T-helper 2 cell treated with Interferon-gamma antibody and Interleukin-4, amounts not matched to agents 100 ng/mL and 5 ng/mL, for 36 hours (primary cell): ENCODE data around the gene CLMP. TPM values are rescaled to one million over a fixed set of nuclear protein-coding genes. Genes with fewer than 3 reads are reported as not detected.

Experiments used
- intact Hi-C: fragments of 100-400 bp; cut with micrococcal nuclease; formaldehyde crosslinking; loops from one replicate; pipeline ENCODE4 v1.15.1; 2023
- total RNA-seq: library from RNA; stranded (reverse); gene quantifications from 2 replicates; pipeline ENCODE4 v1.2.3, GENCODE V29; 2022

The CLMP gene
- total RNA-seq, 1 donor from 2014 or later: 0.09 TPM

GRCh38 chr11:123191939-123192338 lies 3.1 kb downstream of the CLMP start:
- intact Hi-C loops: no loop called here

DNA sequence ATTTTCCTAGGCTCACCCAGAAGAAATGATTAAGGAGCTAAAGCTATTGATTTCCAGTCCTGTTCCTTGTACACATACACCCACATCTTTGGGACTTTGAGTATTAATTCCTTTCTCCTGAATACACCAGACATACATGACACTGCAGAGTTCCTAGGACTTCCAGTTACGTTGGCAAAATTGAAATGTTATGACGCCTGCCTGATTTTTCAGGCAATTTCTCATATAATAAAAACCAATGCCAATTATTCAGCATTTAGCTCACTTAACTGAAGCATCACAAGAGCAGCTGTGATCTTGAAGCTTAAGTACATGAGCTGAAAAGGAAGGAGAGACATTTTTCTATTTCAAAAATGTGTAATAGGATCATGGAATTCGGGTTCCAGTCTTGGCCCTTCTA lies 4.5 kb downstream of the CLMP start:
- intact Hi-C loops: no loop called here

DNA sequence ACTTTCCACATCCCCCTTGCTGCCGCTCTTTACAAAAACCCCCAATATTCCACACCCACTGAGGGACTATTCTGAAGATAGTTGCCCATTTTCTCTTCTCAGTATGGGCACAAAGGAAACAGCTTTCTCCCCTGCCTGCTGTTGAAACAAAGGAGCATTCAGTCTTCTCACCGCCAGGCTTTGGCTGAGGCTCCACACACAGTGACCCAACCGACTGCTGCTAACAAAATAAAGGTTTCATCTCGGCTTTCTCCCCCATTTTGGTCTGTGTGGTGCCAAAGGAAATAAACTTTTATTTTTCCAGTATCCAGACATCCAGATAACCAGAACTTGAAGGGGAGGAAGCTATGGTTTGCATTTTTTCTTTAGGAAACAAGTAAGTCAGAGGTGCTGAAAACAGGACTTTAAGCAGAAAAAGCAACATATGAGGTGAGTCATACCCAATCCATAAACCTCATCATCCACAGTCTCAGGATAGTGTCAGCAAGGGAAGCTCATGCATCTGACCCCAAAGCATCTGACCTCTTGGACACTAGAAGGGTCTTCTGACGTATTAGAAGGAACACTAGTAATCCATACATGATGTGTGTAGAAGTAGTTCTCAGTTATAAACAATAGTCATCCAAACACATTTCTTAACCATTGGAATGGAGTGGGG lies 6.4 kb downstream of the CLMP start:
- intact Hi-C loops: no loop called here

GRCh38 chr11:123187665-123188507 lies 7.2 kb downstream of the CLMP start:
- intact Hi-C loops: no loop called here

- intact Hi-C loops: no loop called here
These were observed 7.8 kb downstream of the CLMP start for GRCh38 chr11:123187248-123187647.

GRCh38 chr11:123186286-123186685 lies 8.8 kb downstream of the CLMP start:
- intact Hi-C loops: no loop called here

DNA sequence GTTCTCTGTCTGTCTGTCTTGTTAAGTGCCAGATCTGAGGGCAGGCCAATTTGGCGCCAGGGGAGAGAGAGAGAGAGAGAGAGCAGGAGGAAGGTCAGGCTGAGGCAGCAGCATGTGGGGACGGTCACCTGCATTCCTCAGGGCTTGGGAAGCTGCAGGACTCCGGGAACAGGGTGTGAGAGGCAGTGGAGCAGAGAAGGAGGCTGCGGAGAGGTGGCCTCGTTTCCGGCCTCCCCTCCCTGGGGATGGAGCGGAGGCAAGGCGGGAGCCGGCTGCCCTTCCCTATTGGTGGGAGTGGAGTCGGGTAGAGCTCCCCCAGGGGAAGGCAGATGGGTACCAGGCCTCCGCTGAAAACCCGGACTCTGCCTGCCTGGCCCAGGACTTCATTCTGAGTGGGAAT lies 9.7 kb downstream of the CLMP start:
- intact Hi-C loops: no loop called here

- intact Hi-C loops: no loop called here
These were observed 10.5 kb downstream of the CLMP start for GRCh38 chr11:123184531-123184930.

- intact Hi-C loops: no loop called here
These were observed 11.5 kb downstream of the CLMP start for GRCh38 chr11:123183391-123184099.

DNA sequence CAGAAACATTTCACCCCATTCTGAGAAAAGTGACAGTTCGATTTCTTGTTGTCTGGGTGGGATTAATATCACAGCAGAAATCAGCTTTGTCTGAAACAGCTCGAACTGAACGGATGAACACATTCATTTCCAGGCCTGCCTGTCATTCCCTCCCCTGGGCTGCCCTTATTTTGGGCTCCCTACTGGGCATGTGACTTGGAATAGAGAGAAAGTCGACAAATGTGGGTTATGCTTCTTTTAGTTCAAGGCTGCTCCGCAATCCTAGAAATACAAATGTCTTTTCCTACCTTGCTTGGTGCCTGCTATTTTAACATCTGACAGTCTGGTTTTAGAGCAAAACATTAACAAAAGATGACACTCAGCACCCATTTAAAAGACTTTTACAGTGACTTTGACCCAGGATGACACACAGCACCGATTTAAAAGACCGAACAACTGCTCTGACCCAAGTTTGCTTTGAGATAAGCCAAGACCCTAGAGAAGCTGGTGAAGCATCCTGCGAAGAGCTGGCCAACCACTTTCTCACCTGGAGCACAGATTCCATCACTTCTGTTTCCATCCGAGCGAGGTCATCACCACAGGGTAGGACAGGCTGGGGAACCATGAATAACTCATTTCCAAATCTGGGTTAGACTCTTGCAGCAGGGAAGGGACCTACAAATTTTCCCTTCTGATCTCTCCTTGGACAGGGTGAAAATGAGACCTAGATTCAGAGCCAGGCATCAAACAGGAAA lies 13.1 kb downstream of the CLMP start:
- intact Hi-C loops: no loop called here

GRCh38 chr11:123181075-123181474 lies 14.0 kb downstream of the CLMP start:
- intact Hi-C loops: no loop called here

GRCh38 chr11:123180574-123180973 lies 14.5 kb downstream of the CLMP start:
- intact Hi-C loops: no loop called here

DNA sequence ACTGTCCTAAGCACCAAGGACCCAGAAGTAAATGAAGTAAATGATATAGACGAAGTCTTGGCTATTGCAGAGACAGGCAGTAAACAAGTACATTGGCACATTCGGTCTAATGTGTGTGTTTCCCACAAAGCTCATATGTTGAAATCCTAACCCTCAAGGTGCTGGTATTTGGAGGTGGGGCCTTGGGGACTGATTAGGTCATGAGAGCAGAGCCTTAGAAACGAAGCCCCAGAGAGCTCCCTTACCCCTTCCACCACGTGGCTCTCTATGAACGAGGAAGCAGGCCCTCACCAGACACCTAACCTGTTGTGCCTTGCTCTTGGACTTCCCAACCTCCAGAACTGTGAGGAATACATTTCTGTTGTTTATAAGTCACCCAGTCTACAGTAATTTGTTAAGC lies 14.9 kb downstream of the CLMP start:
- intact Hi-C loops: no loop called here

- intact Hi-C loops: no loop called here
These were observed 15.5 kb downstream of the CLMP start for GRCh38 chr11:123179586-123179985.

DNA sequence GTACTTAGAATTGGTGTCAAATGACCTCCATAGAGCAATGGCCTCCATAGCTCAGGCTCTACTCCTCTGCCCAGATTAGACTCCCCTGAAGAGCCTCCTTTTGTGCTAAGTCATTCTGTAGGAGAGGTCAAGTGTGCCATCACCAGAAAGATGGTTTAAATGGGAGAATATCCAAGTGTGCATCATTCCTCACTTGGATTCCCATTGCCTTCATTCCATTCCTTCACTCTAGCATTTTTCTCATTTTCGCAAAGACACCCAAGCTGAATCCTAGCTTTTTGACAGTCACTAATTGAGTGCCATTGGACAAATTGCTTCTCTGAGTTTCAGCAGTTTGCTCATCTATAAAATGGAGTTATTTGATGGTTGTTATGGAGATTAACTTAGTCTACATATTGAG lies 16.9 kb downstream of the CLMP start:
- intact Hi-C loops: no loop called here

DNA sequence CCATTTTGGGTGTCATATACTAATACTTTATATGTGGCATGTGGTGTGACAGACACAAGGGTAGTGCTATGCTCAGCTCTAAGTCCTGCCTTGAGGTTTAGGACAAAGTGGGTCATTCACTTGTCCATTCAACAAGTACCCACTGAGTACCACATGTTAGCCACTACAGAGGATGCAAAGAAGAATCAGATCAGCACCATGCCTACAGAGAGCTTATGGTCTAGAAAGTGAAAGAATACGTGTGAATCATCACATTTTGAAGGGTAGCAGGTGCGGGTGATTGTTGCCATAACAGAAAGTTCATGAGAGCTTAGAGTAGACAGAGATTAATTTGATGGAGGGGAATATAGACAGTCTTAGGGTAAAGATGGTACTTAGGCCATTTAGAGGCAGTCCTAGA lies 18.3 kb downstream of the CLMP start:
- intact Hi-C loops: no loop called here

DNA sequence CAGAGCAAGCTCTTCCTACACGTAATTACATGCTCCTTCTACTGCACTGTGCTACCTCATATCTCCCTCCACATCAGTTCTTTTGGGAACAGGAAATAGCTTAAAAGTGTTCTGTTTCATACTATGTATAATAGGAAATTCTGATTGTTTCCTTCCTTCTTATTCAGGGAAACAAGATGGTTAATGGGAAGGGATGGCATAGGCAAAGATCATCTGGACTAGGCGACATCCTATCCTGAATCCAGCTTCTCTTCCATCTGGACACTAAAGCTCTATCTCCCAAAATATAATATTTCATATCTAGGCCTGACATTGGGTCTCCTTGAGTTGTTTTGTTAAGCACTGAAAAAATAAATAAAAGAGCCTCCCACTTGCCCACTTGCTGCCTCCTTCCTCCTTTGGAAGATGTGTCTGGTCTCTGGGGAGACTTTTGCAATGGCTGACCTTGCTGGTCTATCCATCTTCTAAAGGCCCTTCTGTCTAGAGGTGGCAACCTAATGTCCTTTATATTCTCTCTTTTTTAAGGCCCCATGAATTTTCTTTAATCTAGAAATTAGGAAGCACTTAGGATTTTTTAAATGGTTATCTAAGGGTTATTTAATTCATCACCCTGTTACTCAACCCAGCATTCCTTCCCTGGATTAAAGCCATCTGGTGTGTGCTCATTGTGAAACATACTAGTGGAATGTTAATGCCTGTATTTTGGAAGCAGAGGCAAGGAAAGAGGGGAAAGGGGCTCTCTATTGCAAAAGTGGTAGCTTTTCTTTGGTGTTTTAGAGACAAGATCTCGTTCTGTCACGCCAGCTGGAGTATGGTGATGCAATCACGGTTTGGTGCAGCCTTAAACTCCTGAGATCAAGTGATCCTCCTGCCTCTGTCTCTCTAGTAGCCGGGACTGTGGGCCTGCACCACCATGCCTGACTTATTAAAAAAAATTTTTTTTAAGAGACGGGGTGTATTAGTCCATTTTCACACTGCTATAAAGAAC lies 20.6 kb downstream of the CLMP start:
- intact Hi-C loops: no loop called here

DNA sequence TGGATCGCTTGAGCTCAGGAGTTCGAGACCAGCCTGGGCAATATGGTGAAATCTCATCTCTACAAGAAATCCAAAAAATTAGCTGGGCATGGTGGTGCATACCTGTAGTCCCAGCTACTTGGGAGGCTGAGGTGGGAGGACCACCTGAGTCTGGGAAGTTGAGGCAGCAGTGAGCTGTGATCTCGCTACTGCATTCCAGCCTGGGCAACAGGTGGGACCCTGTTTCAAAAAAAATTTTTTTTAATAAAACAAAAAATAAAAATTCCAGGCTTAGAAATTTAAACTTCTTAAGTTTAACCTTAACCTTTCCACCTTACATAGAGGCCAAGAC lies 21.2 kb downstream of the CLMP start:
- intact Hi-C loops: no loop called here

DNA sequence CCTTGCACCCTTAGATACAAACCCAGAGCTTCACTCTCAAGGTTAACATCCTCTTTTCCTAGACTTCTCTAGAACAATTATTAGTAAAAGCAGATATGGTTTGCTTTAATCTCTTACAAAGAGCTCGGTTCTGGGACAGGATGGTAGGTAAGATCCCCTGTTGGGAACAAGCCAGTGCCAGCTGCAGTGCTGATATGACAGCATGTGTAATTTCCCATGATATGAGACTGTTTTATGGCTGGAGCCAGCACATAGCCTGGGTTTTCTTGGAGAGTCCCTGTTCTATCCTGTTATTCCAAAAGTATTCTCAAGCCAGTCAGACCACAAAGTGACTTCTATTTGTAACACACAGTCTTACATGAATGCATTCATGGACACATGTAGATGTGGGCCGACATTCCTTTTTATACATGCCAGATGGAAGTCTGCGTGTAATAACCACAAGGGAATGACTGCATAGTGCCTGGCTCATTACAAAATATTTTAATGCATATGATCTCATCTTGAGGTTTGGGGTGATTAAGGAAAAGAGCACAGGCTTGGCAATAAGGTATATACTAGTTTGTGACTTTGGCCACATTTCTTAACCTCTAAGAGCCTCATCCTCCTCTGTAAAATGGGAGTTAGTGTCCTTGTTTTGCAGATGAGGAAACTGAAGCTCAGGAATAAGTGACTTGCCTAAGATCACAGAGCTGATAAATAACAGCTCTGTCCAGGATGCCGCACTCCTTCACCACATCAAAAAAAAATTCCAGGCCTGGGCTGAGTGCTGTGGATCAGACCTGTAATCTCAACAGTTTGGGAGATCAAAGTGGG lies 21.8 kb downstream of the CLMP start:
- intact Hi-C loops: no loop called here

- intact Hi-C loops: no loop called here
These were observed 24.1 kb downstream of the CLMP start for GRCh38 chr11:123170929-123171328.
